ENCODE data around the gene GAB1. TPM values are rescaled to one million over a fixed set of nuclear protein-coding genes. Genes with fewer than 3 reads are reported as not detected.

GAB1 gene
- total RNA-seq, 2 experiments from 2014 or later = 0.29 to 0.34 TPM

GRCh38 chr4:143380629-143381028, 44.0 kb downstream of the GAB1 start:
- CTCF ChIA-PET = no interaction called here
- POLR2A ChIA-PET = no interaction called here

- CTCF ChIA-PET = no interaction called here
Observed at GRCh38 chr4:143381189-143382118, 44.8 kb downstream of the GAB1 start.

GRCh38 chr4:143382596-143382995, 45.9 kb downstream of the GAB1 start:
- ChIA-PET CTCF (interaction anchor here (0.7 kb wide), 1 partner anchor 41 kb away, joined by 3 read pairs; no protein-coding TSS in a partner anchor), POLR2A (no interaction called here)

More at GRCh38 chr4:143381189-143382118, 44.8 kb downstream of the GAB1 start:
- POLR2A ChIA-PET = no interaction called here

- POLR2A ChIA-PET = no interaction called here
- CTCF ChIA-PET = no interaction called here
Observed at GRCh38 chr4:143383005-143383574, 46.4 kb downstream of the GAB1 start.

- ChIA-PET CTCF (no interaction called here), POLR2A (no interaction called here)
Observed at GRCh38 chr4:143384381-143384994, 47.8 kb downstream of the GAB1 start.

GRCh38 chr4:143386812-143387211, 50.1 kb downstream of the GAB1 start:
- ChIA-PET POLR2A (no interaction called here), CTCF (no interaction called here)

GRCh38 chr4:143389579-143390195, 53.0 kb downstream of the GAB1 start:
- ChIA-PET CTCF (no interaction called here), POLR2A (no interaction called here)

GRCh38 chr4:143390764-143391163, 54.1 kb downstream of the GAB1 start:
- ChIA-PET POLR2A (no interaction called here), CTCF (interaction anchor here (0.7 kb wide), 1 partner anchor 28 kb away, joined by 6 read pairs; no protein-coding TSS in a partner anchor)

- ChIA-PET POLR2A (no interaction called here), CTCF (interaction anchor here (0.7 kb wide), 1 partner anchor 28 kb away, joined by 6 read pairs; no protein-coding TSS in a partner anchor)
Observed at GRCh38 chr4:143391261-143391660, 54.6 kb downstream of the GAB1 start.

GRCh38 chr4:143391895-143392294, 55.2 kb downstream of the GAB1 start:
- ChIA-PET POLR2A (no interaction called here), CTCF (no interaction called here)

GRCh38 chr4:143393195-143393594, 56.5 kb downstream of the GAB1 start:
- POLR2A ChIA-PET = no interaction called here

GRCh38 chr4:143394739-143395453, 58.2 kb downstream of the GAB1 start:
- ChIA-PET POLR2A (no interaction called here), CTCF (no interaction called here)

More at GRCh38 chr4:143393195-143393594, 56.5 kb downstream of the GAB1 start:
- CTCF ChIA-PET = no interaction called here

- CTCF ChIA-PET = no interaction called here
- POLR2A ChIA-PET = no interaction called here
Observed at GRCh38 chr4:143396695-143397094, 60.0 kb downstream of the GAB1 start.

- POLR2A ChIA-PET = no interaction called here
- CTCF ChIA-PET = no interaction called here
Observed at GRCh38 chr4:143397335-143397734, 60.7 kb downstream of the GAB1 start.

GRCh38 chr4:143397887-143398286, 61.2 kb downstream of the GAB1 start:
- ChIA-PET CTCF (no interaction called here), POLR2A (no interaction called here)

- POLR2A ChIA-PET = no interaction called here
- CTCF ChIA-PET = no interaction called here
Observed at GRCh38 chr4:143399113-143399949, 62.7 kb downstream of the GAB1 start.

- ChIA-PET CTCF (no interaction called here), POLR2A (no interaction called here)
Observed at GRCh38 chr4:143400082-143400481, 63.4 kb downstream of the GAB1 start.

GRCh38 chr4:143402776-143403552, 66.3 kb downstream of the GAB1 start:
- ChIA-PET POLR2A (no interaction called here), CTCF (no interaction called here)

- ChIA-PET POLR2A (no interaction called here), CTCF (no interaction called here)
Observed at GRCh38 chr4:143403553-143403820, 66.8 kb downstream of the GAB1 start.
